Endothelial cell of umbilical vein (primary cell): ENCODE results near the gene TMEM266. TPM values are rescaled to one million over a fixed set of nuclear protein-coding genes. Genes with fewer than 3 reads are reported as not detected.

Experiments used
- BruUV-seq: library from RNA; stranded (reverse); fragments of 400-500 nt; replicated peaks from 2 replicates; lab custom pipeline; 2021; lab: Mats Ljungman, UMichigan
- CTCF ChIA-PET: fragments of 300-600, 350-600 bp; sonication (Branson Sonifier 250); formaldehyde crosslinking; loops from one replicate; lab custom pipeline; 2021; ENCODE audit warnings: antibody characterized with exemption, inconsistent platforms; lab: Charles Lee
- POLR2A ChIA-PET: fragments of 300-600, 350-600 bp; sonication (Branson Sonifier 250); formaldehyde crosslinking; loops from one replicate; lab custom pipeline; 2021; ENCODE audit warnings: antibody characterized with exemption, inconsistent platforms; lab: Charles Lee
- DNase-seq: peaks from one replicate; pipeline ENCODE4 v3.0.0-alpha.2; 2011; ENCODE audit warnings: low read depth, low spot score
- FAIRE-seq: peaks from 2 replicates; lab custom pipeline; 2011; peaks lifted over from hg19 to GRCh38; lab: Jason Lieb, UNC
- H2AFZ ChIP-seq: 2 replicates; pipeline ENCODE4 v1.6.0; 2012; ENCODE audit warnings: low read depth, low read length, control low read depth, inconsistent platforms
- H3K27ac ChIP-seq: 2 replicates; pipeline ENCODE4 v1.5.1; 2011; ENCODE audit warnings: low read depth, mild to moderate bottlenecking, control low read depth, low read length, moderate library complexity; ENCODE audit not compliant: insufficient read depth
- H3K27me3 ChIP-seq, 2 experiments: 2 replicates each; pipeline versions ENCODE4 v1.6.0 to v1.6.1; 2011; ENCODE audit warnings: low read length in 2 of 2, mixed read lengths in 1 of 2; ENCODE audit not compliant: control insufficient read depth in 2 of 2, insufficient read depth in 2 of 2
- H3K36me3 ChIP-seq, 2 experiments: 2 replicates in 1 of 2; 3 replicates in 1 of 2; pipeline ENCODE4 v1.5.1; 2011; ENCODE audit warnings: low read length in 2 of 2, mild to moderate bottlenecking in 1 of 2, moderate library complexity in 1 of 2; ENCODE audit not compliant: control insufficient read depth in 2 of 2, insufficient read depth in 2 of 2; ENCODE audit errors: extremely low read depth in 1 of 2
- H3K4me1 ChIP-seq: 3 replicates; pipeline ENCODE4 v1.5.1; 2011; ENCODE audit warnings: mild to moderate bottlenecking, low read length; ENCODE audit not compliant: control insufficient read depth, insufficient read depth; ENCODE audit errors: extremely low read depth
- H3K4me2 ChIP-seq: 2 replicates; pipeline ENCODE4 v1.6.1; 2011; ENCODE audit warnings: low read length, control low read depth, mixed read lengths; ENCODE audit not compliant: insufficient read depth
- H3K4me3 ChIP-seq, 3 experiments: fragments of 200-600 bp in 1 of 3; sonication (generic), shearing (Covaris generic) in 1 of 3; replicated peaks in 1 of 3; 2 replicates each; pipeline ENCODE4 v1.5.1; 2011 to 2016; ENCODE audit warnings: control low read depth in 3 of 3, low read length in 3 of 3, mild to moderate bottlenecking in 2 of 3, inconsistent platforms in 1 of 3, low read depth in 1 of 3, moderate library complexity in 1 of 3; ENCODE audit not compliant: insufficient read depth in 1 of 3
- H3K79me2 ChIP-seq: 2 replicates; pipeline ENCODE4 v1.6.0; 2012; ENCODE audit warnings: low read length, inconsistent platforms; ENCODE audit not compliant: control insufficient read depth, insufficient read depth
- H3K9ac ChIP-seq: replicated peaks from 2 replicates; pipeline ENCODE3; 2011; ENCODE audit warnings: low read length, control low read depth; ENCODE audit not compliant: insufficient read depth; ENCODE audit errors: extremely low read depth
- H3K9me1 ChIP-seq: replicated peaks from 3 replicates; pipeline ENCODE4 v1.6.0; 2011; ENCODE audit warnings: mild to moderate bottlenecking, low read length; ENCODE audit not compliant: control insufficient read depth, insufficient read depth; ENCODE audit errors: extremely low read depth
- H3K9me3 ChIP-seq: replicated peaks from 2 replicates; pipeline ENCODE4 v1.5.1; 2012; ENCODE audit warnings: low read length, inconsistent platforms; ENCODE audit not compliant: control insufficient read depth, insufficient read depth
- H4K20me1 ChIP-seq: replicated peaks from 2 replicates; pipeline ENCODE3; 2011; ENCODE audit warnings: mild to moderate bottlenecking, low read length; ENCODE audit not compliant: control insufficient read depth, insufficient read depth; ENCODE audit errors: extremely low read depth
- EZH2 ChIP-seq: IDR thresholded peaks from 2 replicates; pipeline ENCODE4 v1.6.1; 2012; ENCODE audit warnings: borderline replicate concordance, low read depth, mild to moderate bottlenecking, moderate library complexity, low read length, inconsistent platforms; ENCODE audit not compliant: severe bottlenecking
- FOS ChIP-seq: IDR thresholded peaks from 2 replicates; pipeline ENCODE4 v1.6.1; 2011; ENCODE audit warnings: mild to moderate bottlenecking, low read length, moderate library complexity, borderline replicate concordance; ENCODE audit not compliant: insufficient read depth
- GATA2 ChIP-seq: IDR thresholded peaks from 2 replicates; pipeline ENCODE4 v1.7.0; 2011; ENCODE audit warnings: low read depth, mild to moderate bottlenecking, moderate library complexity, mixed read lengths, low read length; ENCODE audit not compliant: insufficient read length, insufficient read depth
- JUN ChIP-seq: IDR thresholded peaks from 2 replicates; pipeline ENCODE4 v1.6.1; 2011; ENCODE audit warnings: borderline replicate concordance, low read depth; ENCODE audit not compliant: insufficient read length, insufficient read depth
- MYC ChIP-seq: IDR thresholded peaks from one replicate; pipeline ENCODE4 v1.6.1; 2011; ENCODE audit warnings: mild to moderate bottlenecking, low read depth, low read length
- POLR2A ChIP-seq: IDR thresholded peaks from 2 replicates; pipeline ENCODE4 v1.6.1; 2012; ENCODE audit warnings: low read depth, mild to moderate bottlenecking, control low read depth, low read length
- POLR2AphosphoS5 ChIP-seq: IDR thresholded peaks from 2 replicates; pipeline ENCODE4 v1.6.1; 2012; ENCODE audit warnings: low read depth, mild to moderate bottlenecking, control low read depth, low read length, moderate library complexity; ENCODE audit not compliant: insufficient read depth
- dilution Hi-C: fragments of 300-500 bp; cut with MboI; formaldehyde crosslinking; loops from one replicate; pipeline ENCODE4 v1.15.0; 2019; ENCODE audit warnings: low sequenced_read_pairs; ENCODE audit not compliant: extremely low pct_ligation_motif_present
- intact Hi-C: fragments of 100-400 bp; cut with micrococcal nuclease; formaldehyde crosslinking; loops from one replicate; pipeline ENCODE4 v1.10.0; 2022
- polyA plus RNA-seq, 4 experiments: library from polyadenylated mRNA; depleted of rRNA in 3 of 4; stranded (reverse) in 3 of 4; unstranded in 1 of 4; fragments of >200 nt; gene quantifications; 2 replicates each; pipeline versions ENCODE4 v1.2.1 to v1.2.3, GENCODE V29; 2011 to 2012; ENCODE audit warnings: missing spikeins in 1 of 4
- total RNA-seq: library from RNA; stranded (reverse); gene quantifications from 2 replicates; pipeline ENCODE4 v1.2.3, GENCODE V29; 2021
- TF ChIP-seq, protein P1 (sequence below), 2 donors: IDR thresholded peaks; 1 replicate in 1 of 2; 2 replicates in 1 of 2; pipeline ENCODE4 v1.5.1; 2011; ENCODE audit warnings: low read length in 2 of 2, mild to moderate bottlenecking in 2 of 2, moderate library complexity in 2 of 2, control low read depth in 1 of 2, inconsistent platforms in 1 of 2, low read depth in 1 of 2; ENCODE audit not compliant: insufficient read depth in 1 of 2; ENCODE audit errors: extremely low read depth in 1 of 2
- TF ChIP-seq, protein P2 (sequence below): IDR thresholded peaks from 2 replicates; pipeline ENCODE4 v1.6.1; 2011; ENCODE audit not compliant: insufficient read depth, insufficient read length

TMEM266 gene
- total and polyA plus RNA-seq, 2 donors (not counting 3 experiments of a cell fraction or from before 2014, with no cell fraction given), result not detected

DNA sequence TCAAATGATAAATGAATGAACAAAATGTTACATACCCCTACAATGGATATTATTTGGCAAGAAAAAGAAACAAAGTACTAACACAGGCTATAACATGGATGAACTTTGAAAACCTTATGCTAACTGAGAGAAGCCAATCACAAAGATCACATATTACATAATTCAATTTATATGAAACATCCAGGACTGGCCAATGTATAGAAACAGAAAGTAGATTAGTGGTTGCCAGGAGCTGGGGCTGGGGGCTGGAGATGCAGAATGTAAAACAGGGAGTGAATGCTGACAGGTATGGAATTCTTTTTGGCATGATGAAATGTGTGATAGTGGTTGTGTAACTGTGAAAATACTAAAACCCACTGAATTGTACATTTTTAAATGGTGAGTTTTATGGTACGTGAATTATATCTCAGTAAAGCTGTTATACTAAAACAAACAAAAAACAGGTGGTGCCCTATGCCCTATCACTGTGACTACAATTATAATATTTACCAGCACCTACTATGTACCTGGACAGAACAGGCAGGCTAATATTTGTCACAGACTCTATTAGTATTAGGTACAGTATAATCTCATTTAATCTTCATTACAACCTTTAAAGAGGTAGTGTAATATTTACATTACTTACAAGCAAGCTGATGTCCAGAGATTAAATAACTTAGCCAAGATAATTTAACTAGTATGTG is 161.4 kb downstream of the TMEM266 start:
- no peak for DNase-seq
- CTCF ChIA-PET, result interaction anchor here (1.2 kb wide), 1 partner anchor 57 kb away, joined by 3 read pairs; no protein-coding TSS in a partner anchor

GRCh38 chr15:76222159-76222558 is 162.4 kb downstream of the TMEM266 start:
- Histone ChIP-seq H3K9me1 (no peaks in the 10 kb centered on the region), H3K27ac (no peak overlapping the region), H3K36me3 (peaks cover 5 to 6% of the 10 kb centered on the region in 2 experiments), H3K4me1 (peaks cover 7% of the 10 kb centered on the region), H4K20me1 (no peaks in the 10 kb centered on the region), H3K9ac (no peak overlapping the region), H3K9me3 (no peaks in the 10 kb centered on the region), H3K4me3 (no peak overlapping the region), H2AFZ (no peak overlapping the region), H3K27me3 (no peaks in the 10 kb centered on the region), H3K4me2 (no peak overlapping the region), H3K79me2 (no peaks in the 10 kb centered on the region)
- BruUV-seq, result no TSS peak
- FAIRE-seq (no peak), DNase-seq (no peak)
- ChIA-PET CTCF (interaction anchor here (1.2 kb wide), 1 partner anchor 56 kb away, joined by 3 read pairs; no protein-coding TSS in a partner anchor), POLR2A (no interaction called here)
- intact Hi-C loops (no loop called here), dilution Hi-C loops (no loop called here)
- TF ChIP-seq MYC (no peak), GATA2 (no peak), EZH2 (no peak), JUN (no peak), POLR2A (no peak), POLR2AphosphoS5 (no peak), FOS (no peak)
- TF ChIP-seq, protein P1, sequence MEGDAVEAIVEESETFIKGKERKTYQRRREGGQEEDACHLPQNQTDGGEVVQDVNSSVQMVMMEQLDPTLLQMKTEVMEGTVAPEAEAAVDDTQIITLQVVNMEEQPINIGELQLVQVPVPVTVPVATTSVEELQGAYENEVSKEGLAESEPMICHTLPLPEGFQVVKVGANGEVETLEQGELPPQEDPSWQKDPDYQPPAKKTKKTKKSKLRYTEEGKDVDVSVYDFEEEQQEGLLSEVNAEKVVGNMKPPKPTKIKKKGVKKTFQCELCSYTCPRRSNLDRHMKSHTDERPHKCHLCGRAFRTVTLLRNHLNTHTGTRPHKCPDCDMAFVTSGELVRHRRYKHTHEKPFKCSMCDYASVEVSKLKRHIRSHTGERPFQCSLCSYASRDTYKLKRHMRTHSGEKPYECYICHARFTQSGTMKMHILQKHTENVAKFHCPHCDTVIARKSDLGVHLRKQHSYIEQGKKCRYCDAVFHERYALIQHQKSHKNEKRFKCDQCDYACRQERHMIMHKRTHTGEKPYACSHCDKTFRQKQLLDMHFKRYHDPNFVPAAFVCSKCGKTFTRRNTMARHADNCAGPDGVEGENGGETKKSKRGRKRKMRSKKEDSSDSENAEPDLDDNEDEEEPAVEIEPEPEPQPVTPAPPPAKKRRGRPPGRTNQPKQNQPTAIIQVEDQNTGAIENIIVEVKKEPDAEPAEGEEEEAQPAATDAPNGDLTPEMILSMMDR (IDR thresholded peaks at IDR 0.05; ENCODE audit: extremely low read depth in 1 of 2, insufficient read depth in 1 of 2, low read depth in 1 of 2, low read length in 2 of 2), result no peak
- TF ChIP-seq, protein P2, sequence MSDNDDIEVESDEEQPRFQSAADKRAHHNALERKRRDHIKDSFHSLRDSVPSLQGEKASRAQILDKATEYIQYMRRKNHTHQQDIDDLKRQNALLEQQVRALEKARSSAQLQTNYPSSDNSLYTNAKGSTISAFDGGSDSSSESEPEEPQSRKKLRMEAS, result no peak

More for the DNA sequence above, 161.4 kb downstream of the TMEM266 start:
- H3K36me3 ChIP-seq, result peaks cover 5 to 6% of the 10 kb centered on the region in 2 experiments
- no peaks in the 10 kb centered on the region for H3K9me1 ChIP-seq
- no peak for FAIRE-seq
- no peaks in the 10 kb centered on the region for H3K27me3 ChIP-seq
- H3K9me3 ChIP-seq, result no peaks in the 10 kb centered on the region
- intact Hi-C loops (no loop called here), dilution Hi-C loops (no loop called here)
- no peak overlapping the region for H3K27ac ChIP-seq
- H3K4me3 ChIP-seq, result no peak overlapping the region
- H4K20me1 ChIP-seq, result no peaks in the 10 kb centered on the region
- H2AFZ ChIP-seq, result no peak overlapping the region
- H3K79me2 ChIP-seq, result no peaks in the 10 kb centered on the region
- H3K4me1 ChIP-seq, result peaks cover 10% of the 10 kb centered on the region
- POLR2A ChIA-PET, result no interaction called here
- H3K4me2 ChIP-seq, result no peak overlapping the region
- no peak overlapping the region for H3K9ac ChIP-seq
- BruUV-seq, result no TSS peak
- TF ChIP-seq FOS, result no peak
